Measurements from ENCODE around the gene CD8A.

Gene CD8A

DNA sequence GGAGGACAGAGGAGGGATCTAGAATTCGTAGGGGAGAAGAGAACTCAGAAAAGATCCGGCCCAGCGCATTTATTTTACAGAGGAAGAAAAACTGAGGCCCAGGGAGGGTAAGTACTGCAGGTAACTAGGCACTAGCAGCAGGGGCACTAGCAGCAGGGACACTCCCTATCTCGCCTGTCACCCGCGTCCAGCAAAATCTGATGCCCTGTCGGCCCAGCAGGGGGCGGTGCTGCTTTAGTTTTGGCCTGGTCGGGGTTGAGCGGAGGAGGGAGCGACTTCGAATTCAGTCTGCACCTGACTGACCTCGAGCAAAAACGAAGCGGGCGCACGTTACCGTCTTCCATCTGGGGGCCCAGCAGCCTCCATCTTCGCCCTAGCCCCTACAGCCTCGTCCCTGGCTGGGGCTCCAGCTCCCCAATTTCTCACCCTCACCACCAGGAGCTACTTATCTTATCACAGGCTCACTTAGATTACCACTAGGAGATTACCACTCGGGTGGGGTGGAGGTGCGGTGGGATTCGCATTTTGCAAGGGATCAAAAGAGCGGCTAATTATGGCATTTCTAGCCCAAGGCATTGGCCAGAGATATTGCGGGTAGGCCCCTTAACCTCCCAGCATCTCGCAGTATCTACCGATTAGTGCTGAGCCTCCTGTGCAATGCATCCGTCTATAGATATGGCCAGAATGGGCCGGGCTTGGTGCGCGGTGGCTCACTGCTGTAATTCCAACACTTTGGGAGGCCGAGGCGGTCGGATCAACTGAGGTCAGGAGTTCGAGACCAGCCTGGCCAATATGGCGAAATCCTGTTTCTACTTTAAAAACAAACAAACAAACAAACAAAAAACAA lies 17.8 kb upstream of the CD8A start:
- DNase-seq (ENCODE audit: low read depth, low spot score): no peak

GRCh38 chr2:86807468-86808275 lies 17.0 kb upstream of the CD8A start:
- no peak for DNase-seq (ENCODE audit: low read depth, low spot score)

- no peak for DNase-seq (ENCODE audit: low read depth, low spot score)
These were observed 16.4 kb upstream of the CD8A start for GRCh38 chr2:86807133-86807467.

GRCh38 chr2:86806059-86806857 lies 15.5 kb upstream of the CD8A start:
- DNase-seq (ENCODE audit: low read depth, low spot score): no peak

GRCh38 chr2:86800856-86801567 lies 10.3 kb upstream of the CD8A start:
- no peak for DNase-seq (ENCODE audit: low read depth, low spot score)

- DNase-seq (ENCODE audit: low read depth, low spot score): no peak
These were observed 4.1 kb upstream of the CD8A start for GRCh38 chr2:86794861-86795260.

DNA sequence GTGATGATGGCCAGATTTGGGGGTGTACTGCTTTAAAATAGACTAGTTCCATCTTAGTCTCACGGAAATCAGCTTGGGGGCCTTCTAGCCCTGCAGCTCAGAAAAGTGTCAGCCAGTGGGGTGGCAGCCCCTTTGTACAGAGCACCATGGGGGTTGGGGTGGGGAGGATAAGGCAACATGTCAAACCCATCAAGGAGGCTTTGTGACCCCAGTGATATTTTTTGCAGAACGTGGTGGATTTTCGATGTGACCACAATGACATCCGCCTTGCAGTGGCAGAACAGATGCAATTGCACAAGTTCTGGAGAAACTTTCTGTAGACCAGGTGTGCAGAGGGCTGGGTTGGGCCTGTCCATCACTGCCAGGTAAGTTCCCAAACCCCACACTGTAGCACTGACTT lies 3.0 kb upstream of the CD8A start:
- no peak for DNase-seq (ENCODE audit: low read depth, low spot score)

GRCh38 chr2:86791573-86791972 lies 860 bp upstream of the CD8A start:
- DNase-seq (ENCODE audit: low read depth, low spot score): no peak

DNA sequence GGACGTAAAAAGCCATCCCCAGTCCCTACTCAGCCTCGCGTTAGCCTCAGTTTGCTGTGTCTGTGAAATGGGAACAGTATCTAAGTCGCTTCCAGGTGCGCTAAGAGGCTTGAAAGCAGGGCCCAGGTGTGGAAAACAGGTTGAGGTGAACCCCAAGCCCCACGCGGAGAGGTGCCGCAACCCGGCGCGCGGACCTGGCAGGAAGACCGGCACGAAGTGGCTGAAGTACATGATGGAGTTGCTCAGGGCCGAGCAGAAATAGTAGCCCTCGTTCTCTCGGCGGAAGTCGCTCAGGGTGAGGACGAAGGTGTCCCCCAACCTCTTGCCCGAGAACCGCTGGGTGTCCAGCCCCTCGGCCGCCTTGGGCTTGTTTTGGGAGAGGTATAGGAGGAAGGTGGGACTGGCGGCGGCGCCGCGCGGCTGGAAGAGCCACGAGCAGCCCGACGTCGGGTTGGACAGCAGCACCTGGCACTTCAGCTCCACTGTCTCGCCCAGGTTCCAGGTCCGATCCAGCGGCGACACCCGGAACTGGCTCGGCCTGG lies 508 bp downstream of the CD8A start:
- DNase-seq (ENCODE audit: low read depth, low spot score): no peak

DNA sequence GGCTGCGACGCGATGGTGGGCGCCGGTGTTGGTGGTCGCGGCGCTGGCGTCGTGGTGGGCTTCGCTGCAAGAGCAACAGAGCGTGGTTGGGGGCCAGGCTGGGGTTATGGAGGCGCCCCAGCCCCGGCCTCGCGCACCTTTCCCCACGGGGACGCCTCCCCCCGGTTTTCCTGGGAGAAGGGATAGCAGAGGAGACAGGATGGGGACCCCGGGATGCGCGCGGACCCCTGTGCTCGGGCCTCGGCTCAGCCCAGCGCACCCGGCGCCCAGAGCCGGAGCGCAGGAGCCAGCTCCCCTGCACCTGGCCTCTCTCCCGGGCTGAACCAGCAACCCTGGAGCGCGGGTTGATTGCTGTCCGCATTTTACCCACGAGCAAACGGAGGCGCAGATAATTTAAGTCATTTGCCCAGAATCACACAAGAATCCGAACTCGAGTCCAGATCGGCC lies 1.0 kb downstream of the CD8A start:
- DNase-seq (ENCODE audit: low read depth, low spot score): no peak

- DNase-seq (ENCODE audit: low read depth, low spot score): no peak
These were observed 1.6 kb downstream of the CD8A start for GRCh38 chr2:86788881-86789686.

DNA sequence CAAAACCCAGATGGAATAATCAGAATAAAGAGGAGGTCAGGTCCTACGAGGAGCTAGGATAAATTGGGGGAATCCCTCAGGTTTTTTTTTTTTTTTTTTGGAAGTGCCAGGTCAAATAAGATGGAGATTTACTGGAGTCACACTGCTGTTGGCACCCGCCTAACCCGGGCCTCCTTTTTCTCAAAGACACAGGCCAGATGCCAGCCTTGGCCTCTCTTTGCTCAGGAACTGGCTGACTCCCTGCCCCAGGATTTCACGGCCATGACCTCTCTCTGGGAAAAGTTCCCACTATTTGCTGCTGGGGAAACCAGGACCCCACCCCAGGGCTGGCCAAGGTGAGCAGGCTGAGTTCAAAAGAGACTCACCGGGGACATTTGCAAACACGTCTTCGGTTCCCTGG lies 2.5 kb downstream of the CD8A start:
- no peak for DNase-seq (ENCODE audit: low read depth, low spot score)

DNA sequence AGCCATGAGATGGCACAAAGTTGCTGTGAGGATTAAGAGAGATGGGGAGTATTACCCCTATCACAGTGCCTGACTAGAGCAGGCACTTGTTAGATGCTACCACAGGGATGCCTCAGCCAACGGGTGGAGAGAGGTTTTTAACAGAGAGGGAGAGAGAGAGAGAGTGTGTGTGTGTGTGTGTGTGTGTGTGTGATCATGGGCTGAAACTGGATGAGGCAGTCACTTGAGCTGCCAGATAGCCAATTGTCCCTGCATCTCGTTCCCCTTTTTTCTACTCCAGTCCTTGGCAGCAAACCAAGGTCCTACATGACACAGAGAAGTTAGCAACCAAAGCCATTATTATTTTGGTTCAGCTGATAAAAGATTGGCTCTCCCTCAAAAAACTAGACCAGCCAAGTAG lies 3.0 kb downstream of the CD8A start:
- DNase-seq (ENCODE audit: low read depth, low spot score): no peak

GRCh38 chr2:86786001-86786536 lies 4.6 kb downstream of the CD8A start:
- DNase-seq (ENCODE audit: low read depth, low spot score): no peak

- DNase-seq (ENCODE audit: low read depth, low spot score): no peak
These were observed 5.3 kb downstream of the CD8A start for GRCh38 chr2:86785456-86785855.

GRCh38 chr2:86783615-86784339 lies 6.9 kb downstream of the CD8A start:
- no peak for DNase-seq (ENCODE audit: low read depth, low spot score)

DNA sequence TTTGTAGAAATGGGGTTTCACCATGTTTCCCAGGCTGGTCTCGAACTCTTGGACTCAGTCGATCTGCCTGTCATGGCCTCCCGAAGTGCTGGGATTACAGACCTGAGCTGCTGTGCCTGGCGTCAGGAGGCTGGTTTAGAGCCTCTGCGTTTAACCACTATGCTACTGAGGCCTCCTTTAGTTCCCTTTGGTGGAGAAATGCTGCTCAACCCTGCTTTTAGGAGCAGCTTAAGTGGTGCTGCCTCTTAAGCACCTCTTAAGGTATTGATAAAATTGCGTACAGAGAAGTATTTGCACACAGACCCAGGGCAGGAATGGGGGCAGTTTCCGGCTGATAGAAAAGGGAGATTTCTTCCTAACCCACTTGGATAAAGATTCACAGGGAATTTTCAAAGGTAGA lies 8.0 kb downstream of the CD8A start:
- DNase-seq (ENCODE audit: low read depth, low spot score): no peak

- no peak for DNase-seq (ENCODE audit: low read depth, low spot score)
These were observed 9.3 kb downstream of the CD8A start for GRCh38 chr2:86781363-86781762.

GRCh38 chr2:86779971-86780370 lies 10.7 kb downstream of the CD8A start:
- no peak for DNase-seq (ENCODE audit: low read depth, low spot score)
